Measurements from ENCODE around the gene METTL27. TPM values are rescaled to one million over a fixed set of nuclear protein-coding genes. Genes with fewer than 3 reads are reported as not detected.
"Not testable (repeated sequence)": the region's sequence is repeated elsewhere in the genome, so short reads cannot be mapped to it uniquely, and the experiment has no call there.

Gene METTL27
- total RNA-seq, 3 donors from 2014 or later (not counting 1 experiment from before 2014, with no cell fraction given), result 1.2 TPM; not detected in 2

GRCh38 chr7:73885433-73885974 is 43.2 kb upstream of the METTL27 start:
- Mint-ChIP-seq H3K4me3 (no peak overlapping the region), H3K36me3 (no peaks in the 10 kb centered on the region), H3K9me3 (no peaks in the 10 kb centered on the region), H3K27ac (no peak overlapping the region), H3K27me3 (ENCODE audit: low read depth in 2 of 2) (peaks cover 20 to 24% of the 10 kb centered on the region in 2 donors), H3K4me1 (peaks cover 0 to 5% of the 10 kb centered on the region in 2 donors)
- no peaks in the 10 kb centered on the region for H3K36me3 ChIP-seq (ENCODE audit: control insufficient read depth, insufficient read depth, low read length)
- ATAC-seq, result no peak
- WGBS (ENCODE audit: insufficient coverage), result 91% methylated on average over 3 of the region's 3 CpGs
- H3K9me3 ChIP-seq (ENCODE audit: control insufficient read depth, insufficient read depth, low read length), result no peaks in the 10 kb centered on the region
- no peak overlapping the region for H3K4me3 ChIP-seq (ENCODE audit: low read length)
- TF ChIP-seq CTCF (IDR thresholded peaks at IDR 0.05), result no peak
- no peaks in the 10 kb centered on the region for H3K4me1 ChIP-seq (ENCODE audit: control insufficient read depth, insufficient read depth, low read length)
- H3K27ac ChIP-seq (ENCODE audit: low read length), result no peak overlapping the region
- intact Hi-C loops (cut with micrococcal nuclease), result no loop called here
- peaks cover 3% of the 10 kb centered on the region for H3K27me3 ChIP-seq (ENCODE audit: control insufficient read depth, insufficient read depth, low read length)
- DNase-seq, result no peak

- H3K4me3 ChIP-seq (ENCODE audit: low read length); H3K27me3 ChIP-seq (ENCODE audit: control insufficient read depth, insufficient read depth, low read length); H3K4me1 Mint-ChIP-seq; H3K36me3 Mint-ChIP-seq; H3K27ac Mint-ChIP-seq; H3K4me3 Mint-ChIP-seq; H3K9me3 Mint-ChIP-seq; H3K4me1 ChIP-seq (ENCODE audit: control insufficient read depth, insufficient read depth, low read length); intact Hi-C loops (cut with micrococcal nuclease); H3K9me3 ChIP-seq (ENCODE audit: control insufficient read depth, insufficient read depth, low read length); ATAC-seq; H3K27ac ChIP-seq (ENCODE audit: low read length); DNase-seq; H3K36me3 ChIP-seq (ENCODE audit: control insufficient read depth, insufficient read depth, low read length): not testable (repeated sequence)
- 84% methylated on average over 3 of the region's 3 CpGs for WGBS (ENCODE audit: insufficient coverage)
- H3K27me3 Mint-ChIP-seq (ENCODE audit: low read depth in 2 of 2), result peaks cover 20 to 24% of the 10 kb centered on the region in 2 donors
Measured at GRCh38 chr7:73884867-73885422, 42.6 kb upstream of the METTL27 start.

GRCh38 chr7:73882047-73882402 is 39.7 kb upstream of the METTL27 start:
- peaks cover 13 to 15% of the 10 kb centered on the region in 2 donors for H3K27me3 Mint-ChIP-seq (ENCODE audit: low read depth in 2 of 2)
- WGBS (ENCODE audit: insufficient coverage), result 84% methylated on average over 2 of the region's 3 CpGs
- H3K9me3 Mint-ChIP-seq, result no peaks in the 10 kb centered on the region
- ATAC-seq (no peak), DNase-seq (no peak)
- intact Hi-C loops (cut with micrococcal nuclease), result no loop called here
- H3K4me1 Mint-ChIP-seq, result peaks cover 0 to 5% of the 10 kb centered on the region in 2 donors
- no peak overlapping the region for H3K27ac Mint-ChIP-seq
- no peak overlapping the region for H3K4me3 Mint-ChIP-seq
- Histone ChIP-seq H3K4me3 (ENCODE audit: low read length) (no peak overlapping the region), H3K9me3 (ENCODE audit: control insufficient read depth, insufficient read depth, low read length) (no peaks in the 10 kb centered on the region), H3K27me3 (ENCODE audit: control insufficient read depth, insufficient read depth, low read length) (peaks cover 3% of the 10 kb centered on the region), H3K27ac (ENCODE audit: low read length) (no peak overlapping the region), H3K36me3 (ENCODE audit: control insufficient read depth, insufficient read depth, low read length) (no peaks in the 10 kb centered on the region), H3K4me1 (ENCODE audit: control insufficient read depth, insufficient read depth, low read length) (no peaks in the 10 kb centered on the region)
- no peak for TF ChIP-seq CTCF (IDR thresholded peaks at IDR 0.05)
- no peaks in the 10 kb centered on the region for H3K36me3 Mint-ChIP-seq

- H3K27ac Mint-ChIP-seq, result no peak overlapping the region
- 73% methylated on average over 4 of the region's 5 CpGs for WGBS (ENCODE audit: insufficient coverage)
- peaks cover 0 to 5% of the 10 kb centered on the region in 2 donors for H3K4me1 Mint-ChIP-seq
- no peaks in the 10 kb centered on the region for H3K36me3 Mint-ChIP-seq
- TF ChIP-seq CTCF (IDR thresholded peaks at IDR 0.05), result no peak
- Histone ChIP-seq H3K4me1 (ENCODE audit: control insufficient read depth, insufficient read depth, low read length) (no peaks in the 10 kb centered on the region), H3K27me3 (ENCODE audit: control insufficient read depth, insufficient read depth, low read length) (peaks cover 3% of the 10 kb centered on the region), H3K36me3 (ENCODE audit: control insufficient read depth, insufficient read depth, low read length) (no peaks in the 10 kb centered on the region), H3K4me3 (ENCODE audit: low read length) (no peak overlapping the region), H3K27ac (ENCODE audit: low read length) (no peak overlapping the region), H3K9me3 (ENCODE audit: control insufficient read depth, insufficient read depth, low read length) (no peaks in the 10 kb centered on the region)
- DNase-seq (no peak), ATAC-seq (no peak)
- no peak overlapping the region for H3K4me3 Mint-ChIP-seq
- peaks cover 10 to 11% of the 10 kb centered on the region in 2 donors for H3K27me3 Mint-ChIP-seq (ENCODE audit: low read depth in 2 of 2)
- H3K9me3 Mint-ChIP-seq, result no peaks in the 10 kb centered on the region
- intact Hi-C loops (cut with micrococcal nuclease), result no loop called here
Measured at GRCh38 chr7:73881352-73882046, 39.2 kb upstream of the METTL27 start.
